ENCODE data around the gene ADORA2A.

The ADORA2A gene

GRCh38 chr22:24417901-24418641, 9.3 kb upstream of the ADORA2A start:
- no peak for DNase-seq (ENCODE audit: low read depth in 2 of 2)

- DNase-seq (ENCODE audit: low read depth in 2 of 2), result no peak
These were observed 8.5 kb upstream of the ADORA2A start for GRCh38 chr22:24418786-24419474.

GRCh38 chr22:24419475-24419850, 7.9 kb upstream of the ADORA2A start:
- no peak for DNase-seq (ENCODE audit: low read depth in 2 of 2)

DNA sequence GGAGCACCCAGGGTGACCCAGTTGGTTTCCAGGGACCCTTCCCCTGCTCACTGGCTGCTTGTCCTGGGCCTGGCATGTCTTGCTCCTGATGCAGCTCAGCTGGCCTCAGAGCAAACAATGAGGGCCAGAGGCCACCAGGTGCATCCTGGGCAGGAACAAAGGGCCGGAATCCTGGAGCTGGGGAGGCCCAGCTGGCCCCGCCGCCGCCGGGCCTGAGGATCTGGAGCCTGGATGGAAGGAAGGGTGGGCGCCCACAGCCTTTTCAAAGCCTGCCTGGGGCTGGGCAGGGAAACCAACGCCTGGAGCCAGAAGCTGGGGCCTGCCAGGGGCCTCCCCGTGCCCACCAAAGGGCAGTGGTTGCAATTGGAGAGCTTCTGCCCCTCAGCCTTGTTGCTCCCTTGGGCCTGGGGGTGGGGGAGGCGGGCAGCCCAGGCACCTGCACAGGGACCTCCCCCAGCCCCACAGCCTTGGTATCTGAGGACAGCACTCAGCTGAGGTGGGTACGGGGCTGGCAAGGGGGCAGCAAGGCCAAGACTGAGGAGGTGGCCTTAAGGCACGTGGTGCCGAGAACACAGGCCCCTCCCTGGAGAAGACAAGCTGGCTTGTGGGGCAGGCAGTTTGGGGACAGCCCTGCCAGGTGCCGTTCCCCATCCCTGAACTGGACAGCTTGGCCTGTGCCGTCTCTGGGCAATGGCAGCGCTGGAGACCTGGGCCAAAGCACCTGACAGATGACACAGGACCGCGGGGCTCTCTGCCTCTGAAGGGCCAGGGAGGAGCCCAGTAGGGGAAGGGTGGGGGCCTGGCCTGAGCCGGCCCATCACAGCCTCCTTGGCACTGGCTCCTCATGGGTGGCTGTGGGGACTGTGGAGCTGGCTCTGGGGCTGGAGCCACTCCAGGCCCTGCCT, 7.1 kb upstream of the ADORA2A start:
- DNase-seq (ENCODE audit: low read depth in 2 of 2), result no peak

- no peak for DNase-seq (ENCODE audit: low read depth in 2 of 2)
These were observed 6.4 kb upstream of the ADORA2A start for GRCh38 chr22:24420977-24421343.

DNA sequence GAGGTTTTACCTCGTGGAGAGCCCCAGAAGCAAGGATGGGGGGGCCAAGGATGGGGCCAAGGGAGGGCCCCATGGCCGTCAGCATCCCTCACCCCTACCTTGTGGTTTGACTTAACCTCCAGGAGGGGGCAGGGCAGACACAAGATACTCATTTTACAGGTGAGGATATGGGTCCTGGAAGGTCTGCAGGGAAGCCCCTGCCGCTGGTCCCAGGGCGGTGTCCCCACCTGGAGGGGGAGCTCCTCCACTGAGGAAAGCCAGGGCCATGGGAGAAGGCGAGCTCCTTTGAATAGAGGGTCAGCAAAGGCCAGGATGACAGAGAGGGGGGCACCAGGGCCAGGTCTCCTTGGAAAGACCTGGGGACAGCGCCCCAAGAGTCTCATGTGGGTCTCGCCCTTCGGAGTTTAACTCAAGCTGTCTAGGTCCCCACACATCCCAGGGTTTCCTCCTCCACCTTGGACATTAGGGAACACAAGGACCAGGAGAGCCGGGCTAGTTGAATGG, 5.9 kb upstream of the ADORA2A start:
- DNase-seq (ENCODE audit: low read depth in 2 of 2), result no peak

GRCh38 chr22:24422102-24422665, 5.2 kb upstream of the ADORA2A start:
- no peak for DNase-seq (ENCODE audit: low read depth in 2 of 2)

- no peak for DNase-seq (ENCODE audit: low read depth in 2 of 2)
These were observed 3.8 kb upstream of the ADORA2A start for GRCh38 chr22:24423519-24424000.

GRCh38 chr22:24424001-24424900, 3.1 kb upstream of the ADORA2A start:
- no peak for DNase-seq (ENCODE audit: low read depth in 2 of 2)

GRCh38 chr22:24424901-24425775, 2.3 kb upstream of the ADORA2A start:
- no peak for DNase-seq (ENCODE audit: low read depth in 2 of 2)

GRCh38 chr22:24426436-24426835, 963 bp upstream of the ADORA2A start:
- no peak for DNase-seq (ENCODE audit: low read depth in 2 of 2)

DNA sequence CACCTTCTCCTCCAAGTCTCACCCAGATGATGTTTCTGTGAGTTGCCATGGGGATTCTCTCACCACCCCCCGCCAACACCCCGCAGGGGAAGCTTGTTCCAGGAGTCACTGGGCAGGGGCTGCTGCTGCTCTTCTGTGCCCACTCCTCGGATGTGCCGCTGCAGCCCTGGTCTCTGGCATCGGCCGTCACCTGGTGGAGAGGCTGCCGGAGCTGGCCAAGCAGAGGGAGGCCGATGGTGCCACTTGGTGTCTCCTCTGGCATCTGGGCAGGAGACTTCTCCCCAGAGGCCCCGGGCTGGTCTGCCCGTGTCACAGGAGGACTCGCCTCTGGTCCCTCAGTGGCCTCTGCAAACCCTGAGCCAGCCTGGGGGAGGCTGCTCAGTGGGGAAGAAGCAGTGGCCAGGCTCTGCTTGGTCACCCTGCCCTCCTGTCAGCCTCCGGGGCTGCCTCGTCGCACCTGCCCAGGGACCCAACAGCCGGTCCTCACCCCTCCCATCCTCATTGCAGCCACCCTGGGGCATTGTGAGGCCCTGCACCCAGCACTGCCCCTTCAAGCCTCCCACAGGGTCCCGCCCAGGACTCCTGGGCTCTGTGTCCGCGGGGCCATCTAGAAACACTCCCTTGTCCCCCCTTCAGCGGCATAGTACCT, 424 bp upstream of the ADORA2A start:
- no peak for DNase-seq (ENCODE audit: low read depth in 2 of 2)

DNA sequence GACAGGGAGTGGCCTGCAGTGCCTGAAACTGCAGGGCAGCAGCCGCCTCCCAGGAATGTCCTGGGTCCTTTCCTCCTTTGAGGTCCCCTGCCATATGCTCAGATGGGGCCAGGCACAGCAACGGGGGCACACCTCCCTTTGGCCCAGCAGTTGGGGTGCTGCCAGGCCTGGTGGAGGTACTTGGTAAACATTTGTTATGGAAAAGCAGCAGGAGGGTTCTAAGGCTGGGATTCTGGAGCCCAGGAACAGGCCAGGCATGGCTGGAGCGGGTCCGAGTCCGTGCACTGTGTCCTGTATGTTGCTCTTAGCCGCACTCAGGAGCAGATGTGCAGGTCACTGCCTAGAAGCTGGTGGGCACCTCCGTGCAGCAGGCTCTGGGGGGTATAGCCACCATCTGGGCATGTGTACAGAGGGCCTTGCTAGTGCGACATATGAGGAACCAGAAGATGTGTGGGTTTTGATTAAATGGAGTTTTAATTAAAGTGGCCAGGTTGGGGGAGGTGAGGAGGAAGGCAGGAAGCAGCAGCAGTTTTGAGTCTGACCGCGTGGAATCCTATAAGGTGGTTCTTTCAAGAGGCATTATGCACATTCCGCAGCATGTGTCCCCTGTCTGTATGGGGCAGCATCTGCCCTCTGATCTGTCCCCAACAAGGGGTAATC, 1.5 kb downstream of the ADORA2A start:
- no peak for DNase-seq (ENCODE audit: low read depth in 2 of 2)

- peak in 1 of 2 donors; percentile 33 for DNase-seq (ENCODE audit: low read depth in 2 of 2)
These were observed 2.3 kb downstream of the ADORA2A start for GRCh38 chr22:24429411-24430365.

DNA sequence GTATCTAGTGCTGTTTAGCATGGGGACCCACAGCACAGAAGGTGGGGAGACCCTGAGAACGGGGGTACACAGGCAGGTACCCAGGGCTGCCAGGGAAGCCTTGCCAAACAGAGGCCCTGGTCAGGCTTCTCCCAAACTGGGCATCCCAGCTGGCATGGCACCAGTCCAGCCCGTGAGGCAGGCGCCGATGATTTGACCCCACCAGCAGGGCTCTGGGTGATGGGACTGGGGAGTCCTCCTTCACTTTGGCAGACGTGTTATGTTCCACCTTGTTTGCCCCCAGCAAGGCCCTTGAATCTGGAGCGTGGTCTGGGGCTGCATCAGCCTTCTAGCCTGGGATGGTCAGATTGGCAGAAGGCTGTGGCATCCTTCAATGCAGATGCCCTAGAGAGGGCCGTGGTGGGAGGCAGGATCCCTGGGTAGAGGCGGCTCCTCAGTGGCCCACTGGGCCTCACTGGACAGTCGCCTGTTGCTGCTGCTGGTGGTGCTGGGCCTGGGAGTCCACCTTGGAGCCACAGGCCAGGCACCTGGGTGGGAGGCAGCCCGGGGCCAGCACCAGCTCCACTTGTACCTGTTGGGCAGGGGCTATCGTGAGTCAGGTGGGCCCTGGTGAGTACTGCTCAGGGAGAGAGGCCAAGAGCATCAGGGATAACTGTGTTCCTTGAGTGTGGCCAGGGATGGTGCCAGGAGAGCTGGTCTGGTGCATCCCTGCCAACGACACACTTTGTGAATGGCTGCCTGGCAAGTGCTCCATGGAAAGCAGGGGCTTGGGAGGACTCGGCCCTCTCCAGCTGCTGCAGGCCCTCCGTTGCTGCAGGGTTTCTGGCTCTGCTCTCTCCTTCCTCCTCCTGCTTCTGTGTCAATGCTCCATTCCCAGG, 3.3 kb downstream of the ADORA2A start:
- DNase-seq (ENCODE audit: low read depth in 2 of 2), result no peak

DNA sequence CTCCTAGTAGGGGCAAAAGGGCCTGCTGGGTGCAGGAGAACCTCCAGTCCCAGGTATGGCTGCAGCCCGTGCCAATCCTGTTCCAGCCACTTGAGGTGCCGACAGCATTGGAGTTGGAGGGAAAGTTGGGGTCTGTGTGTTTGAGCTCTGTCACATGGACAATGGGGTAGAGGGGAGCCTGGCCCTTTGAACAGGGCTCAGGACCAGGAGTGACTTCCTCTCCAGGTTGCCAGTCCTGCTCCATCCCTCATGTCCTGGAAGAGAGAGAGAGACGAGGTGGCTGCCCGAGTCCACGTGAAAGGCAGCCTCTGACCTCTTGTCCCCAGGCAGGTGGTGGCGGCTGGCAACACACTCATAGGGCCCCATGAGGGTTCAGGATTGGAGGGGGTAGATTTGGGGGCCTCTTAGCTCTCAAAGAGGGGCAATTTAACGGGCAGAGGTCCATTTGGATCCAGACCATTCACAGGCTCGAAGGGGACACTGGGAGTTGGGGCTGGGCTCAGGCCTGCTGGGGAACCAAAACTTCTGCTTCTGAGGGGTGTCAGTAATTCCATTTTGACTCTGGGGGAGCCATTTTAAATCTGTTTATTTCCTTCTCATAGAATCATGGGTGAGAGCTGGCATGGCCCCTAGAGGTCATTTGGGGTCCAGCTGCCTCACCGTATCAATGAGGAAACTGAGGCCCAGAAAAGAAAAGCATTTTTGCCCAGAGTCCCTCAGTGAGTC, 4.1 kb downstream of the ADORA2A start:
- DNase-seq (ENCODE audit: low read depth in 2 of 2), result no peak
